Airway epithelial cell (primary cell): ENCODE measurements around the gene TPST2. TPM values are rescaled to one million over a fixed set of nuclear protein-coding genes. Genes with fewer than 3 reads are reported as not detected.

Source experiments
- total RNA-seq: library from RNA; depleted of rRNA; stranded (reverse); fragments of >200 nt; gene quantifications from 2 replicates; pipeline ENCODE4 v1.2.3, GENCODE V29; 2015

The TPST2 gene
- 32.6 and 40.2 TPM in 2 replicates for total RNA-seq

GRCh38 chr22:26589845-26590736, at the start of gene TPST2:
TSS of gene TPST2 (minus strand) at chr22:26590132. CDS start at chr22:26541630, 48,502 bp downstream.

GRCh38 chr22:26621663-26622062, 31.7 kb upstream of the TPST2 start, which contains the start of gene CRYBA4:
TSS of gene CRYBA4 (plus strand) at chr22:26621963. CDS start at chr22:26622597, 634 bp downstream.

GRCh38 chr22:26617271-26618199, 27.6 kb upstream of the TPST2 start, which contains the start of gene CRYBB1:
TSS of gene CRYBB1 (minus strand) at chr22:26618027. CDS start at chr22:26616319, 1,708 bp downstream.

GRCh38 chr22:26512149-26512793, 77.7 kb downstream of the TPST2 start, which contains the start of gene TFIP11:
TSS of gene TFIP11 (minus strand) at chr22:26512473. CDS start at chr22:26510272, 2,201 bp downstream.

GRCh38 chr22:26483439-26484359, 106.2 kb downstream of the TPST2 start, which contains the start of the genes HPS4 and SRRD:
TSS of gene HPS4 (minus strand) at chr22:26483783. CDS start at chr22:26481762, 2,021 bp downstream.
TSS of gene SRRD (plus strand) at chr22:26483877. CDS start at chr22:26483891, 14 bp downstream.

Other genes starting within 250 kb of the TPST2 start
- 4.4 and 5.4 TPM in 2 replicates for gene ASPHD2, start 160.9 kb downstream of the TPST2 start, total RNA-seq
- gene HPS4, start 106.3 kb downstream of the TPST2 start, total RNA-seq = 24.8 and 25.8 TPM in 2 replicates
- gene SRRD, start 106.3 kb downstream of the TPST2 start, total RNA-seq = 17.8 and 22.0 TPM in 2 replicates
- gene TFIP11, start 77.7 kb downstream of the TPST2 start, total RNA-seq = 21.7 and 22.2 TPM in 2 replicates
- not detected in 2 replicates for gene CRYBB1, start 27.9 kb upstream of the TPST2 start, total RNA-seq
- gene CRYBA4, start 31.8 kb upstream of the TPST2 start, total RNA-seq = not detected in 2 replicates
- 0.21 and 0.37 TPM in 2 replicates for gene MIAT, start 67.5 kb upstream of the TPST2 start, total RNA-seq